Stimulated activated CD4-positive, alpha-beta T cell treated with anti-CD3 and anti-CD28 coated beads, Interleukin-15, amount 100 ng/mL, for 1 hour (primary cell): ENCODE measurements around the gene RCCD1.
A peak's percentile ranks its signal among the peaks of the same experiment; 100 is the strongest.
"Not testable (repeated sequence)": the region's sequence is repeated elsewhere in the genome, so short reads cannot be mapped to it uniquely, and the experiment has no call there.

Source experiments
- DNase-seq, 2 donors: peaks; one replicate each; pipeline ENCODE4 v3.0.0-alpha.2; 2020; ENCODE audit warnings: low read depth in 1 of 2, low spot score in 1 of 2

The RCCD1 gene

DNA sequence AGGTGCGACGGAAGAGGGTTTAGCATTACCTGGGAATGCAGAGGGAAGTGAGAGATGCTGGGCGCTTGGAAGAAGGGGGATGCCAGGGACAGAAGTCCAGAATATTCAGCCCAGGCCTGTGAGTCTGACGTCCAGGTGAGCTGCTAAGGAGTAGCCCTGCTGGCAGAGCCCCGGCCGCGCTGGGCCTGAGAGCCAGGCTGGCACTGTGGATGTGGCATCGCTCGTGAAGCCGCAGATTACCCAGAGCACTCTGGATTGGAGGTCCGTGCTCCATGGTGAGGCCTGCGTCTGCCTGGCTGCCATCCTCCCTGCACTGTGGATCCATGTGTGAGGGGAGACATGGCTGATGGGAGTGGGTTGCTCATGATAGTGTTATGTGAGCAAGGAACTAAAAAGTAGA lies 37.1 kb upstream of the RCCD1 start:
- DNase-seq, result no peak

DNA sequence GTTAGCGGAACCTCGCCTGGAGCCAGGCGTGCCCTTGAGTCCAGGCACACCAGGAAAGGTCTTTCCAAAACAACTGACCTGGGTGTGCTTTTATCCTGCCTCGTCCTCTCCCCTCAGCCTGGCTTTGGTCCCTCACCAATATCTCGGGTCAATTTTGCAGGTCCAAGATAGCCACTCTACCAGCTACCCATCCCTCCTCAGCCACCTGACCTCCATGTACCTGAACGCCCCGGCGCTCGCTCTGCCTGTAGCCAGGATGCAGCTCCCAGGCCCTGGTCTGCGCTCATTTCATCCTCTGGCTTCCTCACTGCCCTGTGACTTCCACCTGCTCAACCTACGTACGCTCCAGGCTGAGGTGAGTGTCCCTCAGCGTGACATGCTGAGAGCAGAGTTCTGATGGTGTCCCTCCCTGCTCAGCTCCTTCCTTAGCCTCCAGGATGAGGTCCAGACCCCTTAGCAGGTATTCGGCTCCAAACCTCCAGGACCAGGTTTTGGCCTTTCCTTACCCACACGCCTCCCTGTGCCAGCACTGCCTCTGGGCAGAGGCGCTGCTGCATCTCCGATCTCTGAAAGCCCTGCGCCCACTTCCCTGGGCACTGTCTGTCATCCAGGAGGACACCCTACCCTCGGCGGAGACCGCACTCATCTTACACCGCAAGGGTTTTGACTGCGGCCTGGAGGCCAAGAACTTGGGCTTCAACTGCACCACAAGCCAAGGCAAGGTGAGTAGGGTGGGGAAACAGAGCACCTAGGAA lies 36.5 kb upstream of the RCCD1 start:
- DNase-seq, result no peak

DNA sequence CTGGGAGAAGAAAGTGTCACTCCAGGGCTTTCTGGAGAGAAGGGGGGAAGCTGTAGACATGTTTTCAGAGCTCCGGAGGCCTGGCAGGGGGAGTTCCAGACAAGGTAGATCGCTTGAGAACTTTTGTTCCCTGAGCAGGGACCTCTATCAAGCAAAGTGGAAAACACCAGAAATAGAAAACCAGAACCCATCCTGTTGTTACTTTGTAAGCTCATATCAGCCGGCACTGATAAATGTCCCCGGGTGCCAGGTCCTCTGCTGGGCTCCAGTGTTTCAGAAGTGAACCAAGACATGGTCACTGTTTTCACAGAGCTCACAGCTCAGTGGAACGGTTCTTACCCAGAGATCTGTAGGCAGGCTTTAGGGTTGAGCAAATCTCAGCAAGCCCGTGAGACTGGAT lies 35.8 kb upstream of the RCCD1 start:
- DNase-seq, result no peak

DNA sequence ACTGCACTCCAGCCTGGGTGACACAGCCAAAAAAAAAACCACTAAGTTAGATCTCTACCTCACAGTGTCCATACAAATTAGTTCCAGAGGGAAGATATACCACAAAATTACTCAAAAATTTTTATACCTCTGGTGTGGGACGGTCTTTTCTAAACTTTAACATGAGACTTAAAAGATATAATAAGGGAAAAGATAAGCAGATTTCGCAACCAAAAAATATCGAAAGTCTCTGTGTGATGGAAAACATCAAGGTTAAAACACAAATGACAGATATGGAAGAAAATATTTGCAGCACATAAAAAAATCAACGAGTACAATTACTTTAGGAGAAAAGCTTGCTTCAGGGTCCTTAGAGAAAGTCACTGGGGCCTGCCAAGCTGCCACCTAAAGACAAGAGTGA lies 32.8 kb upstream of the RCCD1 start:
- no peak for DNase-seq

DNA sequence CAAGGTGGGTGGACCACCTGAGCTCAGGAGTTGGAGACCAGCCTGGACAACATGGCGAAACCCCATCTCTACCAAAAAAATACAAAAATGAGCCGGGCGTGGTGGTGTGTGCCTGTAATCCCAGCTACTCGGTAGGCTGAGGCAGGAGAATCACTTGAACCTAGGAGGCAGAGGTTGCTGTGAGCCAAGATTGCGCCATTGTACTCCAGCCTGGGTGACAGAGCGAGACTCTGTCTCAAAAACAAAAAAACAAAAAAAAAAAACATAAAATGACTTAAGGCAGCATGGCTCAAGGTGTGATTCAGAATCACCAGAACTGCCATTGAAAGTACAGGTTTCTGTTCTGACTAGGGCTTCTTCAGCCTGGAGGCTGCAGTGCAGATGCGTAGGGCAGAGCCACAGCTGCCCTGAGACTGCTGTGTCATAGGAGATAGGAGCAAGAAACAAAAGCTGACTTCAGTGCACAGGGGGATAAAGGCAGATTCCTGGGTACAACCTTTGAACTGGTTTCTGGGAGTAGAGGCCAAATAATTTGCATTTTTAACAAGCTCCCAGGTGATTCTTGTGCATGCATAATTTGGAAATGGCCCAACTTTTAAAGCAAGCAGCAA lies 31.9 kb upstream of the RCCD1 start:
- DNase-seq, result not testable (repeated sequence)

DNA sequence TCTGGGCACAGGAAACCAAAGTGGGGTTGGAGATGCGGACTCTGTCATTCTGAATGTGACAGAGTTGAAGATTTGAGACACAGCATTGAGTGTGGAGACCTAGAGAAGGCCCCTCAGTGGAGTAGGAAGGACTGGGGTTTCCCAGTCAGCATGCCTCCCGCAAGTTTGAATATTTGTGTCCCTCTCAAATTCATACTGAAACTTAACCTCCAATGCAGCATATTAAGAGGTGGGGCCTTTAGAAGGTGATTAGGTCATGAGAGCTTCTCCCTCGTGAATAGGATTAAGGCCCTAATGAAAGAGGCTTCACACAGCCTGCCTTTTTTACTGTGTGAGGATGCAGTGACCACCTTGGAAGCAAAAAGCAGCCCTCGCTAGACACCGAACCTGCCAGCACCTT lies 30.3 kb upstream of the RCCD1 start:
- DNase-seq, result no peak

DNA sequence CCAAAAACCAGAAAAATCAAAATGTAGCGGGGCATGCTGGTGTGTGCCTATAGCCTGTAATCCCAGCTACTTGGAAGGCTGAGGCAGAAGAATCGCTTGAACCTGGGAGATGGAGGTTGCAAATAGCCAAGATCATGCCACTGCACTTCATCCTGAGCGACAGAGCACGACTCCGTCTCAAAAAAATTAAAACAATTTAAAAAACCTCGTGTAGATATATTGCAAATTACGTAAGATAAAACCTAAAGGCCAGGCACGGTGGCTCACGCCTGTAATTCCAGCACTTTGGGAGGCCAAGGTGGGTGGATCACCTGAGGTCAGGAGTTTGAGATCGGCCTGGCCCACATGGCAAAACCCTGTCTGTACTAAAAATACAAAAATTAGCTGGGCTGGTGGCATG lies 27.9 kb upstream of the RCCD1 start:
- not testable (repeated sequence) for DNase-seq

DNA sequence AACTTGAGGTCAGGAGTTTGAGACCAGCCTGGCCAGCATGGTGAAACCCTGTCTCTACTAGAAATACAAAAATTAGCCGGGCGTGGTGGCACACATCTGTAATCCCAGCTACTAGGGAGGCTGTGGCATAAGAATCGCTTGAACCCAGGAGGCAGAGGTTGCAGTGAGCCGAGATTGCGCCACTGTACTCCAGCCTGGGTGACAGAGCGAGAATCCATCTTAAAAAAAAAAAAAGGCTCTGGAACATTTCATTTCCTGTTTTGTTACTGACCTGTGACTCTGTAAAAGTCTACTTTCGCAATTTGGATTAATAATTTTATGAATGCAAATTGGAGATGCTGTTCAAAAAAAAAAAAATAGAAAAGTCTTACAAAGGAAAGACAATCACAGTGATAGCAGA lies 26.6 kb upstream of the RCCD1 start:
- DNase-seq, result not testable (repeated sequence)

DNA sequence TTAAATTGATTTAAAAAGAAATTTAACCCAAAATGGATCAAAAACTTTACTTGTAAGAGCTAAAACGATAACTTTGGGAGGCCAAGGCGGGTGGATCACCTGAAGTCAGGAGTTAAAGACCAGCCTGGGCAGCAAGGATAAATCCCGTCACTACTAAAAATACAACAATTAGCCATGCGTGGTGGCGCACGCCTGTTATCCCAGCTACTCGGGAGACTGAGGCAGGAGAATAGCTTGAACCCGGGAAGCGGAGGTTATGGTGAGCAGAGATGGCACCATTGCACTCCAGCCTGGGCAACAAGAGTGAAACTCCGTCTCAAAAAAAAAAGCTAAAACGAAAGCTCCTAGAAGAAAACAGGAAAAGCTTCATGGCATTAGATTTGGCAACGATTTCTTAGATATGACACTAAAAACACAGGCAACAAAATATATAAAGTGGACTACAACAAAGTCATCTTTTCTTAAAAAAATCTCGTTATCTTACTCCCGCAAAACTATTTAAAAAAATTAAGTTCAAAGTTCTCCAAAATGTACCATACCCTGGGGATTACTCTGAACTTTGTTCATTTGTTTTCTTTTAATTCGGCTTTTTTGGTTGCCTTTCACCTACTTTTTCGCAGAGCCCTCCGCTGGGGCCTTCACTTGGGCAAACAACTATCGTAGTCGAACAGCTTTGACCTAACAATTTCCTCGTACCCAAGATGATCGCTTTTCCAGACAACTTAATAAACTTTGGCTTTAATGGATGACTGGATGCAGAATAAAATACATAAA lies 25.3 kb upstream of the RCCD1 start:
- no peak for DNase-seq

DNA sequence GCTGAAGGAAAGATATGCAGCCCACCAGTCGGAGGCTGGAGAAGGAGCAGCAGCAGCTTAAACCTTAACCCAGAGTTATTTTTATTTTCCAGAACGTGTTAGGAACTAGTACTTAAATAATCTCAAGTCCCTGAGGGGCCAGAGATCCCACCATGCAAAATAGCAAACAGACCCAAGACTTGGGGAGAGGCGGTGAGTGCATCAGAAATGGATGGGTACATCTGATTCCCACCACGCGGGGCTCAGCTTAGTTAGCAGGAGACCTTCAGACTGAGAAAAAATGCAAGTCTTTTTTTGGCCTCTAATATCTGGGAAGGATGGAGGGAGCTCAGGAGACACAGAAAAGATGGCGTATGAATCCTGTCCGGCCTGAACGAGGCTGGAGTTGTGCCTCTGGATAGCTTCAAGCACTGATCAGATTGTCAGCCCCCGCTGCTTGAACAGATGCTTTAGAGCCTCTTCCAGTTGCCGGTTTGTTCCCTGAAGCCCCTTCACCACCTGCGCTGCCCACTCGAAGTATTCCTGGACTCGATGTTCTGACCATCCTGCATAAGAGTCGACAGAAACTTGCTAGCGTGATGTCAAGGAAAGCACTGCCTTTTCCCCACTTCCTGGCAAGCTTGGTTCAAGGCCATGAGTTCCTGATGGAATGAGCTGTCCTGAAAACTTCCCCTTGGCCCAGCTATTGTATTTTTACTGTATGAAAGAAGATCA lies 23.7 kb upstream of the RCCD1 start:
- no peak for DNase-seq

DNA sequence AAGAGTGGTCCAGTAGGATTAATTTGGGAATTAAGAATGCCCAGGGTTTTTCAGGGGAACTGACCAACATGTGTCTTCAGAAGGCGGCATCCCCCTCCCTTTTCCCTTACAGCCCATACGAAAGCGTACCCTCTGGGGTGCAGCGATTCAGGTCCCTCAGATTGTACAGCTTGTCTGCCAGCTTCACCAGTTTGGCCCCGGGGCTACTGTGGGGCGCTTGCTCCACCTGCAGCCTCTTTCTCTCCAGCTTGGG lies 23.2 kb upstream of the RCCD1 start:
- no peak for DNase-seq

DNA sequence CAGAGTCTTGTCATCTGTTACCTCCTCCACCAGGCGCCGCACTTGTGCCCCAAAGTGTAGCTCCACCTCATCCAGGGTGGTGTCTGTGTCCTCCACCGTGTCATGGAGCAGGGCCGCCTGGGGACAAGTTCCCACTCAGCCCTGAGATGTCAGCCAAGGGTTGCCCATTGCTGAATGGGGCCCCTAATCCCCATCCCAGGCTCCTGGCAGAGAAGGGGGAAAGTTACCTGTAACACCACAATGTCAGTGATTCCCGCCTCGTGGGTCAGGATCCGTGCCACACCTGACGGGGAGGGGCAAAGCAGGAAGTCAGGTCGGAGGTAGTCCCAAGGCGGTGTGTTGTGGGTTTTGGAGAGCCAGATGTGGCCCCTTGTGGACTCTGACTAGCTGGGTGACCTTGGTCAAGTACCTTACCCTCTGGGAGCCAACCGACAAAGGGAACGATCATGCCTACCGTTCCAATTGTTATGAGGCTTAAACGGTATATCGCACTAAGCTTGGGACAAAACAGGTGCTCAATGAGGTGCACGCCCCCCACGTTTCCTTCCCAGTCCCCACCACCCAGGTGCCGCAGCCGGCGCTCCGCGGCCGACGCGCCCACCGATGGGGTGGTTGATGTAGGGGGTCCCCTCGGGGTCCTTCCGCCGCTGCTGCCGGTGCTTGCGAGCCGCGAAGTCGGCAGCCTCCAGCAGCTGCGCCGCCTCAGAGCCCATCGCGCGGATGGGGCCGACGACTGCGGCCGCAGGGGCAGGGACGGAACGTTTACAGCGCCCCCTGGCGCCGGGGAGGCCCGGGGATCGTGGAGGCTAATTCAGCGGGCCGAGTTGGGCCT lies 22.6 kb upstream of the RCCD1 start, which contains the start of gene HDDC3:
TSS of gene HDDC3 (minus strand) at position 722 of the 832 bp plus-strand sequence. CDS start at position 713, 9 bp downstream.
- peak; percentile 81 to 92 for DNase-seq

DNA sequence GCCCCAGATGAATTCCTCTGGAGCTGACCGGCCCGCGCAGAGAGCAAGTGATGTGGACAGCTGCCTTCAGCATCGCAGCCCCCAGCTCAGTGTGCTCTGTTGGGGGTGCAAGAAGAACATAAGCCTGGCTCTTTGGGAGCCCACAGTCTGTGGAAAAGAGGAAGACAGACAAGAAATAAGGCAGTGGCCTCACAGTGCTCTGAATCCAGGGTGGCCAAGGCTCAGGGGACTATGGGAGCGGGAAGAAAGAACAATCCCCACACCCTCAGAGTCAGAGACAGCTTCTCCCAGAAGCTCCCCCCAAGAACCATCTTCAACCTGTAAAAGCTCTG lies 22.1 kb upstream of the RCCD1 start:
- DNase-seq, result no peak

DNA sequence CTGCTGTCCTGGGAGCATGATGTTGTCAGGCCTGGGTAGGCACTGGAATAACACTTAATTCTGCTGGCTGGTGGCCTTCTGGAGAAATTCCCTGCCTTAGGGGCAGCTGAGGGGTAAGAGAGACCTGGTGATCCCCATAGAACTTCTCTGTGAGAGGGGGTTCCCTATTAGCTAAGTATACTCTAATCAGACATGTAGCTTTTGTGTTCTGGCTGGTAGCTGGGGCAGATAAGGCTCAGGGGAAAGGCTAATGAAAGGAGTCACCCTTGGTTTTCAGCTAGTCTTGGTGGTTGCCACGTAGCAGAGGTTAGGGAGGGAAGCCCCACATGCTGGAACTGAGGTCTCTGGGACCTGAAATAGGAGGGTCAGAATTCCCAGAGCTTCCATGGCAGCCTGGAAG lies 21.4 kb upstream of the RCCD1 start:
- DNase-seq, result no peak

DNA sequence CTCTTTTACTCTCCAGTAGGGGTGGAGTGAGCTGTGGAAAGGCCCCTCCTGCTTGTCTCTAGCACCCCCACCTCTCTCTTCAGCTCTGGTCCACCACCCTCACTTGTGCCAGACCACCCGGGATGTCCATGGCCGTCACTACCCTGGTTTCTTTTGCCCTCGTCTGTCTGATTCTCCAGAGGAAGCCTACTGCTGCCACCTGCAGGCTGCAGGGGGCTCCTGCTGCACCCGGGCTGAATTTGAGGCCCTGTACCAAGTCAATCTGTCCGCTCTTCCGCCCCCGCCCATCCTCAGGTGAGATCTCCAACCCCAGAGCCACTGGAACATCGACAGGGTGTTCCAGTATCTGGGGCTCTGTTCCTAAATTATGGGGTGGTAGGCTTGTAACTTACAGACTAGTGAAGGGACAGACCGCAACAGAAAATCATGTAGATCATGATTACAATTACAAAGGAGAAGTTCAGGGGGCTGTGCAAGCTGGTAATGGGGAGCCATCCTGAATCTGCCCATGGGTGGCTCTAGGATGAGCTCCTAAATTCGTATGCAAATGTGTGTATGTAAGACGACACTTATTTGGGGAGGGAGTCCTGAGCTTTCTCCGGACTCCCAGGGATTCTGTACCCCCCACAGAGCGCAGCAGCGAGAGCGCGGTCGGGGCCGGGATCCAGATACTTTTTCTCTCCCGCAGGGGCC lies 20.3 kb upstream of the RCCD1 start:
- peak; percentile 64 to 72 for DNase-seq

DNA sequence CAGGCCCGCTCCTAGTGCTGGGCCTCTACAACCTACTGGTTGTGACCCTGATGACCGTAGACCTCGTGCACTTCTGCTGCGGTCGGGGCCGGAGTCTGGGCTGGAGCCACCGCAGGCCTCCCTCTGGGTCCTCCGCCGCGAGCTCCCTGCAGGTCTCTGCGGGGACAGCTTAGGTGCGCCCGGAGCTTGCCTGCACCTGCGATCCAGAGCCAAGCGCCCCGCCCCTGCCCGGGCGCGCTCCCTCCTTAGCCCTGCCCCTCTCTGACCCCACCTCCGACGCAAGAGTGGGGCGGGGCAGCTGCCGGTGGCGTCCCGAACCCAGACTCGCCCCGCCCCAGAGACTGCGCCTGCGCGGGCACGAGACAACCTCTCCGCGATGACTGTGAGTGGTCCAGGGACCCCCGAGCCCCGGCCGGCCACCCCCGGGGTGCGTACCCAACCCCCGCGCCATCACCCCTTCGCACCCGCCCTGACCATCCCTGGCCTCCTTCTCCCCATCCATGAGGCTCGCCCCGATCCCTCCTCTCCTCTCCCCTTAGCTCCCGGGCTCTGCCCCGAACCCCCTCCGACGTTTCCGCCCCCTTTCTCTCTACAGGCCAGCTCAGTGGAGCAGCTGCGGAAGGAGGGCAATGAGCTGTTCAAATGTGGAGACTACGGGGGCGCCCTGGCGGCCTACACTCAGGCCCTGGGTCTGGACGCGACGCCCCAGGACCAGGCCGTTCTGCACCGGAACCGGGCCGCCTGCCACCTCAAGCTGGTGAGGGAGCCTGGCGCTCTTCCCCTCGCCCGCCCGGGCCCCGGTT lies 19.5 kb upstream of the RCCD1 start, which contains the start of gene UNC45A:
TSS of gene UNC45A (plus strand) at position 337 of the 803 bp plus-strand sequence. CDS start at position 377, 40 bp downstream.
- peak; percentile 93 to 97 for DNase-seq

DNA sequence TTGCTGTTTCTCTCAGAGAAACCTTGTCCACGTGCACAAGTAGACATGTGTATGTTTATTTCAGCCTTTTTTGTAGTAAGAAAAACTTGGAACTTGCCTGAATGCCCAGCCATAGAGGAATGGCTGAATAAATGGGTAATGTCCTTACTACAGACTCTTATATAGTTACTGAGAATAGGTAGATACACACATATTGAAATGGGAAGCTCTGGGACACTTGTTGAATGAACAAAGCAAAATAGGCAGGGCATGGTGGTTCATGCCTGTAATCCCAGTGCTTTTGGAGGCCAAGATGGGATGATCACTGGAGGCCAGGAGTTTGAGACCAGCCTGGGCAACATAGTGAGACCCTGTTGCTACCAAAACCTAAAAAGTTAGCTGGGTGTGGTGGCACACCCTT lies 17.9 kb upstream of the RCCD1 start:
- DNase-seq, result no peak

DNA sequence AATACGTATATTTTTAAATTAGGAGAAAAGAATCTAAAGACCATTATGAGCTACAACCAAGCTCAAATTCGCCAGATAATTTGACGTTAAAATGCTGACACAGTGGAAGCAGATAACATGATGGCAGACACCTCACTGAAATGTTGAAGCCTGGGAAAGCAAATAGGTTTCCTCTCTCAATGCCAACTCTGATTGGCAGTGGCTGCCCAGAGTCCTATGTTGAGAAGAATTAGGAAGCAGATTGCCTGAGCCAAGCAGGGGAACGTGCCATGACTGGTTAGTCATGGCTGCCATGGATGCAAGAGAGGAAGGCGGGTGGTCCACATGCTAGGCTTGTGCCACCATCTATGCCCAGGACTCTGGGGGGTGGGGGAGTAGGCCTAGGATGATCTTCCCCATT lies 16.4 kb upstream of the RCCD1 start:
- no peak for DNase-seq

DNA sequence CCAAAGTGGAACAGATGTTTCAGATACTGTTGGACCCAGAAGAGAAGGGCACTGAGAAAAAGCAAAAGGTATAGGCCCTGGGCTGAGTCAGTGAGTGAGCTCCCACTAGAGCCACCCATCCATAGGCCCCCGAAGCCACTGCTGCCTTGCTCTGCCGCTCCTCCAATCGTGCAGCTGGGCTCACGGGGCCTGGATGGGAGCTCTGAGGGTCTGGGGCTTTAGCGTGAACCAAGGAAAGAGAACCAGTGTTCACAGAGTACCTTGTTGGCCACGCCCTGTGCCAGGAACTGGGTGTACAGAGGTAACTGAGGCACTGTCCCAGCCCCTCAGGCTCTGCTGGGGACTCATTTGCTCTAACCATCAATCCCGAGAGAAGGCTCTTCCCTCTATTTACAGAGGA lies 14.9 kb upstream of the RCCD1 start:
- no peak for DNase-seq
